Nephron (organoid): ENCODE measurements around the gene FBXO44.
A peak's percentile ranks its signal among the peaks of the same experiment; 100 is the strongest.

Experiments
- H3K27ac Mint-ChIP-seq, 3 experiments: 2 replicates each; pipeline ENCODE4 v1.8.0; 2020; ENCODE audit warnings: mixed read lengths in 3 of 3, mild to moderate bottlenecking in 2 of 3, moderate library complexity in 1 of 3
- H3K27me3 Mint-ChIP-seq: 2 replicates; pipeline ENCODE4 v1.8.0; 2021; ENCODE audit warnings: low read depth, mild to moderate bottlenecking, moderate library complexity, mixed read lengths
- H3K36me3 Mint-ChIP-seq: 2 replicates; pipeline ENCODE4 v1.8.0; 2020; ENCODE audit warnings: low read depth, mixed read lengths
- H3K4me1 Mint-ChIP-seq: 2 replicates; pipeline ENCODE4 v1.8.0; 2020; ENCODE audit warnings: mixed read lengths
- H3K4me3 Mint-ChIP-seq, 3 experiments: 2 replicates each; pipeline ENCODE4 v1.8.0; 2020; ENCODE audit warnings: mild to moderate bottlenecking in 3 of 3, mixed read lengths in 3 of 3, moderate library complexity in 2 of 3
- H3K9me3 Mint-ChIP-seq: 2 replicates; pipeline ENCODE4 v1.8.0; 2020; ENCODE audit warnings: mixed read lengths
- CTCF ChIP-seq, 3 experiments: fragments of 200-600 bp; sonication (generic); IDR thresholded peaks; one replicate each; pipeline ENCODE4 v1.5.0; 2021; ENCODE audit warnings: antibody characterized with exemption in 3 of 3; ENCODE audit not compliant: unreplicated experiment in 3 of 3

Gene FBXO44

GRCh38 chr1:11682799-11683198, 28.1 kb downstream of the FBXO44 start:
- Mint-ChIP-seq H3K4me3 (peak overlapping the region in 2 of 3 experiments; percentile 34 to 36), H3K27me3 (peaks cover 16% of the 10 kb centered on the region)

GRCh38 chr1:11684070-11684469, 29.4 kb downstream of the FBXO44 start:
- peak overlapping the region in 1 of 3 experiments; percentile 5 for H3K4me3 Mint-ChIP-seq
- no peaks in the 10 kb centered on the region for H3K9me3 Mint-ChIP-seq
- peaks cover 15% of the 10 kb centered on the region for H3K4me1 Mint-ChIP-seq
- no peaks in the 10 kb centered on the region for H3K36me3 Mint-ChIP-seq
- peak overlapping the region in 1 of 3 experiments; percentile 40 for H3K27ac Mint-ChIP-seq
- TF ChIP-seq CTCF (IDR thresholded peaks at IDR 0.05; ENCODE audit: unreplicated experiment in 3 of 3): no peak
- H3K27me3 Mint-ChIP-seq: peaks cover 18% of the 10 kb centered on the region

More at GRCh38 chr1:11682799-11683198, 28.1 kb downstream of the FBXO44 start:
- H3K27ac Mint-ChIP-seq: no peak overlapping the region
- TF ChIP-seq CTCF (IDR thresholded peaks at IDR 0.05; ENCODE audit: unreplicated experiment in 3 of 3): no peak
- peaks cover 15% of the 10 kb centered on the region for H3K4me1 Mint-ChIP-seq
- peaks cover 4% of the 10 kb centered on the region for H3K36me3 Mint-ChIP-seq
- no peaks in the 10 kb centered on the region for H3K9me3 Mint-ChIP-seq

GRCh38 chr1:11685210-11685752, 30.6 kb downstream of the FBXO44 start:
- H3K9me3 Mint-ChIP-seq: no peaks in the 10 kb centered on the region
- peaks cover 29% of the 10 kb centered on the region for H3K27me3 Mint-ChIP-seq
- peaks cover 23% of the 10 kb centered on the region for H3K4me1 Mint-ChIP-seq
- no peak for TF ChIP-seq CTCF (IDR thresholded peaks at IDR 0.05; ENCODE audit: unreplicated experiment in 3 of 3)
- no peak overlapping the region for H3K4me3 Mint-ChIP-seq
- no peaks in the 10 kb centered on the region for H3K36me3 Mint-ChIP-seq
- H3K27ac Mint-ChIP-seq: no peak overlapping the region

GRCh38 chr1:11688506-11688905, 33.8 kb downstream of the FBXO44 start:
- no peak for TF ChIP-seq CTCF (IDR thresholded peaks at IDR 0.05; ENCODE audit: unreplicated experiment in 3 of 3)
- Mint-ChIP-seq H3K27me3 (peaks cover 53% of the 10 kb centered on the region), H3K4me3 (peak overlapping the region in 2 of 3 experiments; percentile 36 to 42)

GRCh38 chr1:11690397-11691301, 36.0 kb downstream of the FBXO44 start:
- Mint-ChIP-seq H3K9me3 (no peaks in the 10 kb centered on the region), H3K4me3 (peak overlapping the region; percentile 86 to 96 (median 94)), H3K4me1 (peaks cover 23% of the 10 kb centered on the region), H3K27ac (peak overlapping the region; percentile 20 to 96 (median 93)), H3K36me3 (no peaks in the 10 kb centered on the region), H3K27me3 (peaks cover 58% of the 10 kb centered on the region)
- TF ChIP-seq CTCF (IDR thresholded peaks at IDR 0.05; ENCODE audit: unreplicated experiment in 3 of 3): no peak

More at GRCh38 chr1:11688506-11688905, 33.8 kb downstream of the FBXO44 start:
- Mint-ChIP-seq H3K36me3 (no peaks in the 10 kb centered on the region), H3K4me1 (peaks cover 23% of the 10 kb centered on the region), H3K27ac (no peak overlapping the region), H3K9me3 (no peaks in the 10 kb centered on the region)
